Measurements from ENCODE around the gene CACNA1F. TPM values are rescaled to one million over a fixed set of nuclear protein-coding genes. Genes with fewer than 3 reads are reported as not detected.

The CACNA1F gene
- total RNA-seq, 1 donor from 2014 or later: 0.13 TPM

DNA sequence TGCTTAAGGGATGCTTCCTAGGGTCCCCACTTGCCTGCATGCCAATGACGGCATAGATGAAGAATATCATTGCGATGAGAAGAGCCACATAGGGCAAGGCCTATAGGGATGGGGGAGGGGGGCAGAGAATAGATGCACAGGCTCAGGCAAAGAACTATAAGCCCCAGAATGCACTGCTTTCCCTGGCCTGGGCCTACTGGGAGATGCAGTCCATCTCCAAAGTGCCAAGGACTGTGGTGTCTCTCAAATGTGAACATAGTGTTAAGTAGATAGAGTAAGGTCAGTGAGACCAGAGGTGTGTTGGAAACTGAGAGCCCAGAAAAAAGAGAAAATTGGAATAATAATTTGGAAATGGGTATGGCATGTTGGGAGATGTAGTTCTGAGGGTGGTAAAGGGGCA lies 20.9 kb downstream of the CACNA1F start:
- no peaks in the 10 kb centered on the region for H3K9me3 Mint-ChIP-seq
- no peak overlapping the region for H3K27ac Mint-ChIP-seq
- no peak for DNase-seq (ENCODE audit: low spot score)
- no peaks in the 10 kb centered on the region for H3K36me3 Mint-ChIP-seq (ENCODE audit: low read depth)
- intact Hi-C loops (cut with micrococcal nuclease): no loop called here
- H3K4me1 Mint-ChIP-seq (ENCODE audit: low read depth): no peaks in the 10 kb centered on the region
- H3K4me3 Mint-ChIP-seq: no peak overlapping the region
- H3K27me3 Mint-ChIP-seq (ENCODE audit: insufficient read depth): no peaks in the 10 kb centered on the region

DNA sequence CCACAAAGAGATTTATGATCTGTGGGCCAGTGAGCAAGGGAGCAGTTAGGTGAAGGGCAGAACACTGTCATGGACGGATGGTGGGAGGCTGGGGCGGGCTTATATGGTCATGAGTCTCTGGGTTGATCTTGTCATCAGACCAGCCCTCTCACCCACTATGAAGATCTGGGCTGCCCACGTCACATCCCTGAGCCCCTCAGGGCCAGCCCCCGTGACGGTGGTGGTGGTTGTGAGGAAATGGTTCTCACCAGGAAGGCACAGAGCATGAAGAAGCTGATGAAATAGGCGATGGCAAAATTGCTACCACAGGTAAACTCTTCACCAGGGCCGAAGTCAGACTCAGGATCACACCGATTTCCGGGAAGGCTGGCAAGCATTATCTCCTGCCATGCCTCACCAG lies 22.1 kb downstream of the CACNA1F start:
- DNase-seq (ENCODE audit: low spot score): no peak
- Mint-ChIP-seq H3K4me3 (no peak overlapping the region), H3K36me3 (ENCODE audit: low read depth) (no peaks in the 10 kb centered on the region), H3K27ac (no peak overlapping the region), H3K9me3 (no peaks in the 10 kb centered on the region), H3K4me1 (ENCODE audit: low read depth) (no peaks in the 10 kb centered on the region), H3K27me3 (ENCODE audit: insufficient read depth) (no peaks in the 10 kb centered on the region)
- intact Hi-C loops (cut with micrococcal nuclease): no loop called here

DNA sequence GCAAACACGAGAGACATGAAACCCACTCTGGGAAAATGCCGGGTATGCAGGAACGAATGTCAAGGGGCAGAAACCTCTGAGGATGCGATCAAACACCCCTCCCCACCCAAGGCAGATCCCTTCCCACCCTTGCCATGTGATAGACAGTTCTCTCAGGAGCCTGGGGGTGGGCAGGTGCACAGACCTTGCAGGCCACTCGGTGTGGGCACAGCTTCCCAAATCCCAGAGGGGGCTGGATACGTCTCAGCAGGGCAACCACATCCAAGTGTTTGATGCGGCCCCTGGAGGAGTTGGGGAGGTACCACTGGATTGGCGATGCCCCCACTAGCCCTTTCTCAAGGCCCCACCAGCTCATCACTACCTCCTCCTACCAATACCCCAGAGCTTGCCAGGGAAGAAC lies 22.7 kb downstream of the CACNA1F start:
- Mint-ChIP-seq H3K27ac (no peak overlapping the region), H3K27me3 (ENCODE audit: insufficient read depth) (no peaks in the 10 kb centered on the region), H3K9me3 (no peaks in the 10 kb centered on the region), H3K4me1 (ENCODE audit: low read depth) (no peaks in the 10 kb centered on the region), H3K4me3 (no peak overlapping the region), H3K36me3 (ENCODE audit: low read depth) (no peaks in the 10 kb centered on the region)
- DNase-seq (ENCODE audit: low spot score): no peak
- intact Hi-C loops (cut with micrococcal nuclease): no loop called here

DNA sequence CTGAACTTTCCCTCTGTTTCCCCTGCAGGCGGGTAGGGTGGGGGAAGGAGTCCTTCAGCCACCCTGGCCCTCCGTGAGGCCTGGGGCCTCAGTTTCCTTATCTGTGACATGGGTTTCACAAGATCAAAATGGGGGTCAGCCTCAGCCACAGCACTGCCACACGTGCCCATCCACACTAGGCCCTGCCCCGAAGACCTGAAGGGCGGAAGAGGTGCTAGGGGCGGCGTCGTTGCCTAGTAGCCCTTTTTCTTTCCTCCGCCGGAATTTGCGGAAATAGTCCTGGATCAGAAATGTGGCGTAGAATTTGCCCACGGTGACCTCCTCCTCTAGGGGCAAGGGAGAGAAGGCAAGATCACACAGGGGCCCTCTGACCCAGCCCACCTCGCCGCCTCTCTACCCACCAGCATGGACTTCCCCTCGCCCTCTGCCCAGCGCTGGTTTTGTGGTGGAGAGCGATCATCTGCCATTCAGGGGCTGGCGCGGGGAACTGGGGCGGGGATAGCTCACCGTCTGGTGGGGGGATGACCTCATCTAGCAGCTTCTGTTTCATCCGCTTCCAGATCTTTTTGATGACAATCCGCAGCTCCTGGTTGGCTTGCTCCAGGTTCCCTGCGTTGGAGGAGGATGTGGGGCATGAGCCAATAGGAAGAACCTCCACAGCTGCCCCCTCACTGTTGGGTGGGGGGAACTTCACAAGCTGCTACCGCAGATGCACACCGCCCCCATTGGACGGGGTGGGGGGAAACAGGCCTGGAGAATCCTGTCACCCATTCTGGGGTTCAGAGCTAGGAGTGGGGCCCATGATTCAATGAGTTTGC lies 23.5 kb downstream of the CACNA1F start:
- Mint-ChIP-seq H3K9me3 (no peaks in the 10 kb centered on the region), H3K27ac (no peak overlapping the region), H3K4me1 (ENCODE audit: low read depth) (no peaks in the 10 kb centered on the region), H3K36me3 (ENCODE audit: low read depth) (no peaks in the 10 kb centered on the region), H3K4me3 (no peak overlapping the region), H3K27me3 (ENCODE audit: insufficient read depth) (no peaks in the 10 kb centered on the region)
- no peak for DNase-seq (ENCODE audit: low spot score)
- intact Hi-C loops (cut with micrococcal nuclease): no loop called here

DNA sequence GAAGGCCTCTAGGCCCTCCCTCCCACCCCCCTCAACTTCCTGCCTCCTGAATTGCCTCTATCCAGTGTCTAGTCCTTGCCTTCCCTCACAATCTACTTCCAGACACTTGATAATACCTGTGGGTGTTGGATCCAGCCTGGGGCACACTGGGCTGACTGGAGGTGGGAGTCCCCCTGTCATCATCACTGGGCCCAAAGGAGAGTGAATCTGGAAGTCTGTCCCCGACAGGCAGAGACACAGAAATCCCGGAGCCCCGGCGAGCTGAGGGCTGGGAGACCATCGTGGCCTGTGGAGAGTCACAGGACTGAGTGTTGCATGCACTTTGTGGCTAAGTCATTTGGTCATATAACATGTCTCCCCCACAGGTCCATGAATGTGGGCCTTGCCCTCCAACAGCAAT lies 24.7 kb downstream of the CACNA1F start:
- Mint-ChIP-seq H3K4me1 (ENCODE audit: low read depth) (no peaks in the 10 kb centered on the region), H3K27ac (no peak overlapping the region), H3K4me3 (no peak overlapping the region), H3K27me3 (ENCODE audit: insufficient read depth) (peaks cover 2% of the 10 kb centered on the region), H3K36me3 (ENCODE audit: low read depth) (no peaks in the 10 kb centered on the region), H3K9me3 (no peaks in the 10 kb centered on the region)
- no peak for DNase-seq (ENCODE audit: low spot score)
- intact Hi-C loops (cut with micrococcal nuclease): no loop called here

DNA sequence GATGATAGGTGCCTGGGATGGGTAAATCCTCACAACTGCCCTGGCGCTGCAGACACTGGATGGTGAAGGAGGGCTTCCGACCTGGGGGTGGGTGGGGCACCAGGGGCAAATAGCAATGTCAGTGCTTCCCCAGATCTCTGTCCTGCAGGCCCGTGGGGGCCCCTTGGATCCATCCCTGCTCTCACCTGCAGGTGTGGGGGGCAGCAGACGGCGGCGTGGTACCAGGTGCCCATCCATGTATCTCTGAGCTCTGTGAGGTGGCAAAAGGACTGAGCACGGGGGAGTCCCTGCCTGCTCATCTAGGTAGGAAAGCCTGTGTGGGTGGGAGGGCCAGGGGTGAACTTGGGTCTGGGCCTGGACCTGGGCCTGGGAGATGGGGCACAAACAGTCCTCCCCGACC lies 26.6 kb downstream of the CACNA1F start:
- Mint-ChIP-seq H3K4me3 (no peak overlapping the region), H3K27ac (no peak overlapping the region), H3K9me3 (no peaks in the 10 kb centered on the region), H3K4me1 (ENCODE audit: low read depth) (no peaks in the 10 kb centered on the region), H3K36me3 (ENCODE audit: low read depth) (no peaks in the 10 kb centered on the region), H3K27me3 (ENCODE audit: insufficient read depth) (peaks cover 2% of the 10 kb centered on the region)
- no peak for DNase-seq (ENCODE audit: low spot score)
- intact Hi-C loops (cut with micrococcal nuclease): no loop called here

DNA sequence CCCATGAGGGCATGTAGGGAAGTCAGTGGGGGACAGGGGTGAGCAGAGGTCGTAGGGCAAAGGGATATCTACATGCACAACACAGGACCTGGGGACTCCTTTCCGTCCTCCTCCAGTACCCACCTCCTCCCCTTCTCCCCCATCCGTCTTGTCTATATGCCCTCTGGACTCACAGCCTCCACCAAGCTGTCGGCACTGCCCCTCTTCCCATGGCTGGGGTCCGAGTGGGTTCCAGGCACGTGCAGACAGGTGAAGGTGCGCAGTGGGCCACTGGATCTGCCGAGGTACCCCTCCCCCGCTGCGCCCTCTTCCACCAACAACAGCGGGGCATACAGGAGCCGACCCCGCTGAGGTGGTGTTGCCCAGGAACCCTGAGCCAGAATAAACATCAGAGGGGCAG lies 27.7 kb downstream of the CACNA1F start:
- Mint-ChIP-seq H3K9me3 (no peaks in the 10 kb centered on the region), H3K27me3 (ENCODE audit: insufficient read depth) (peaks cover 2% of the 10 kb centered on the region), H3K4me1 (ENCODE audit: low read depth) (peaks cover 4% of the 10 kb centered on the region), H3K36me3 (ENCODE audit: low read depth) (no peaks in the 10 kb centered on the region), H3K27ac (no peak overlapping the region), H3K4me3 (no peak overlapping the region)
- DNase-seq (ENCODE audit: low spot score): no peak
- intact Hi-C loops (cut with micrococcal nuclease): no loop called here

DNA sequence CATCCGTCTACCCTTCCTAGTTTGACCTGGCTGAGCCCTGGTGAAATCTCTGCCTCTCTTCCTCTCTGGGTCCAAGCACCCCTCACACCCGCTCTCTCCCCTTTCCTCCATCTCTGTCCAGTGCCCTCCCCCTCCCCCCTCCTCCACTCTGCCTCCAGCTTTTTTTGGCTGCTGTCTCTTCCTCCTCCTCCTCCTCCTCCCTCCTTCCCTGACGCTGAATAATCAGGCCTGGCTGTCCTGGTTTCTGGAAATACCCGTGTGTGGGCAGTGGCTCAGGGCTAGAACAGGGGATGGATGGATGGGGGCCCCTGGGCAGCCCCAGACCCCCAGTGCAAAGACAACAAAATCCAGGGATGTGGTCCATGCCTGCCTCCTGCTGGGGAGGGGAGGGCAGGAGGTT lies 28.4 kb downstream of the CACNA1F start:
- no peak overlapping the region for H3K27ac Mint-ChIP-seq
- peaks cover 5% of the 10 kb centered on the region for H3K4me1 Mint-ChIP-seq (ENCODE audit: low read depth)
- DNase-seq (ENCODE audit: low spot score): no peak
- H3K36me3 Mint-ChIP-seq (ENCODE audit: low read depth): no peaks in the 10 kb centered on the region
- H3K27me3 Mint-ChIP-seq (ENCODE audit: insufficient read depth): peaks cover 2% of the 10 kb centered on the region
- intact Hi-C loops (cut with micrococcal nuclease): no loop called here
- no peak overlapping the region for H3K4me3 Mint-ChIP-seq
- no peaks in the 10 kb centered on the region for H3K9me3 Mint-ChIP-seq

DNA sequence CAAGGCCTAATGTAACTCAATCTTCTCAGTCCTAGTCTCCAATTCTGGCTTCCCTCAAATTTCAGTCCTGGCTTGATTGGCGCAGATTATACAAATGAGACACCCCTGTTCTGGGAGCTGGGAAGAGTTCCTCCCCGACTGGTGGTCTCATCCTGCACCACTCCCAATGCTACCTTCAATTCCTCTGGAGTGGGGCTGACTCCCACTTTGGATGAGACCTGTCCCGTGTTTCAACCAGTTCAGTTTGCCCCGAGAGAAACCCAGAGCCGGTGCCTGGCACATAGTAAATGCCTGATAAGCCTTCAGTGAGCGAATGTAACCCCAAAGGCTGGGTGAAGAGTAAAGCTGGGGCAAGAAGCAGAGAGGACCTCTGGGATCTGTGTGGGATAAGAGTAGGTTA lies 29.1 kb downstream of the CACNA1F start:
- Mint-ChIP-seq H3K4me1 (ENCODE audit: low read depth) (peaks cover 7% of the 10 kb centered on the region), H3K4me3 (no peak overlapping the region), H3K27ac (no peak overlapping the region), H3K27me3 (ENCODE audit: insufficient read depth) (peaks cover 2% of the 10 kb centered on the region), H3K36me3 (ENCODE audit: low read depth) (no peaks in the 10 kb centered on the region), H3K9me3 (no peaks in the 10 kb centered on the region)
- intact Hi-C loops (cut with micrococcal nuclease): no loop called here
- DNase-seq (ENCODE audit: low spot score): no peak

DNA sequence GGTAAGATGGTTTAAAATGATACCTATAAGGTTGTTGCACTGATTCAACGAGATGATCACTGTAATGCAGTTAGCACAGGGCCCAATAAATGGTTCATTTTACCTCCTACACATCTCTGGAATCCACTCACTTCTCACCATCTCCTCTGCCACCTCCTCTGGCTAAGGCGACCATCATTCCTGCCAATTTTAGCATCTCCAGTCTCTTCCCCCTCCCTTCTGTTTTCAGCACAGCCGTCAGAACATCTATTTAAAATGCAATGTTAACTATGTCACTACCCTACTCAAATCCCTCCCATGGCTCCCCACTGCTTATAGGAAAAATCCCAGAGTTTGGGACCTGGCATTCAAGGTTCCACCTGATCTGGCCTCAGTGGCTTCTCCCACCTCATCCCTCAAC lies 29.6 kb downstream of the CACNA1F start:
- Mint-ChIP-seq H3K36me3 (ENCODE audit: low read depth) (no peaks in the 10 kb centered on the region), H3K27me3 (ENCODE audit: insufficient read depth) (peaks cover 2% of the 10 kb centered on the region), H3K27ac (no peak overlapping the region), H3K4me1 (ENCODE audit: low read depth) (peaks cover 11% of the 10 kb centered on the region), H3K9me3 (no peaks in the 10 kb centered on the region), H3K4me3 (no peak overlapping the region)
- intact Hi-C loops (cut with micrococcal nuclease): no loop called here
- no peak for DNase-seq (ENCODE audit: low spot score)

DNA sequence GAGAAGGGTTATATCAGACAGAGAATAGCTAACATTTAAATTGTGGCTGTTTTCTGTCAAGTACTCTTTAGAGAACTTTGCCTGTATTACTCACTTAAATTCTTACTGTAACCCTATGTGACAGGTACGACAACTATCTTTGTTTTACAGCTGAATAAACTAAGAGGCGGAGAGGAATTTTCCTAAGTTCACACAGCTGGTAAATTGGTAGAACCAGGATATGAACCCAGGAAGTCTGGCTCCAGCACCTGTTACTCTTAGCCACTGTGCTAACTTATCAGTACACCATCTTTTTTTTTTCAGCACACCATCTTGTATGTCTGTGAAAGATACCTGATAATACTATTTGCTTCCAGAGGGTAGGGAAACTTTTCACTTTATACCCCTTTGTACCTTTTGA lies 31.1 kb downstream of the CACNA1F start:
- Mint-ChIP-seq H3K4me3 (no peak overlapping the region), H3K9me3 (no peaks in the 10 kb centered on the region), H3K36me3 (ENCODE audit: low read depth) (no peaks in the 10 kb centered on the region), H3K27ac (no peak overlapping the region), H3K4me1 (ENCODE audit: low read depth) (peaks cover 19% of the 10 kb centered on the region), H3K27me3 (ENCODE audit: insufficient read depth) (peaks cover 7% of the 10 kb centered on the region)
- intact Hi-C loops (cut with micrococcal nuclease): no loop called here
- DNase-seq (ENCODE audit: low spot score): no peak

DNA sequence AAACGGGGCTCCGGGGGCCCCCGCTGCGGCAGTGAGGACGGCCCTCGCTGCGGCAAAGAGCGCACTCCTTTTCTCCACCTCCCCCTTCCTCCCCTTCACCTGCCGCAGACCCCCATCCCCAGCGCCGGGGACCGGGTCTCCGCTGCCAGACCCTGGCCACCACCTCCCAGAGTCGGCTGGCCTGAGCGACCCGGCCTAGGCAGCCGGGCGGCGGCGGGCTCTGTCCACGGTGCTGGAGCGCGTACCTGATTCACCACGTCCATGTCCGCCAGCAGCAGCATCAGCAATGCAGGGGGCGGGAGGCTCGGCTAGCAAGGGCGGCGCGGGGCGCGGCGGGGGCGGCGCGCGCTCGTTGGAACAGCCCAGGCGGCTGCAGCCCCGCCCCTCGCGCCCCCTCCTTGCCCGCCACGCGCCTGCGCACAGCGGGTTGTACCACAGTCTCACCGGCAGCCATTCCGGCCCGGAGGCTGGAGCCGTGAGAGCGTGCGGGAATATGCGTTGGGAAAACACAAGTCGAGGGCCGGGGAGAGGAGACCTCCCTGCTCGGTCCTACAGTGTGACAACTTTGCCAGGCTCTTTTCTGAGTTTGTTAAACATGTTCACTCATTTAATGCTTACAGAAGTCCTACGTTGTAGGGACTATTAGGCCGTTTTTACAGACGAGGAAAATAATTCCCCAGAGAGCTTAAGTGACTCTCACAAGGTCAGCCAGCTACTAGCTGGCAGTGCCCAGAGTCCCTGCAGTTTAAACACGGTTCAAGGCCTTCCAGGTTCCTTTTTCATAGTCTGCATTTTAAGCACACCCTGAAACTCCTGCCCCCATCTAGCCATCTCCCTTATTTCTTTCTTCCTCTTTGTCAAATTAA lies 33.0 kb downstream of the CACNA1F start, which contains the start of gene SYP:
SYP (minus strand) TSS at position 288 of the 866 bp plus-strand sequence; CDS start at position 281, 7 bp downstream.
- peak; percentile 83 for DNase-seq (ENCODE audit: low spot score)
- H3K4me3 Mint-ChIP-seq: peak within 1 kb of the TSS; percentile 53
- no peaks in the 10 kb centered on the region for H3K9me3 Mint-ChIP-seq
- intact Hi-C loops (cut with micrococcal nuclease): loop anchor here (1.0 kb wide), 3 partner anchors 9 to 69 kb away; partner anchors contain the start of gene PPP1R3F
- H3K4me1 Mint-ChIP-seq (ENCODE audit: low read depth): peaks cover 19% of the 10 kb centered on the region
- no peaks in the 10 kb centered on the region for H3K36me3 Mint-ChIP-seq (ENCODE audit: low read depth)
- H3K27me3 Mint-ChIP-seq (ENCODE audit: insufficient read depth): peaks cover 7% of the 10 kb centered on the region
- H3K27ac Mint-ChIP-seq: peak within 1 kb of the TSS; percentile 58

DNA sequence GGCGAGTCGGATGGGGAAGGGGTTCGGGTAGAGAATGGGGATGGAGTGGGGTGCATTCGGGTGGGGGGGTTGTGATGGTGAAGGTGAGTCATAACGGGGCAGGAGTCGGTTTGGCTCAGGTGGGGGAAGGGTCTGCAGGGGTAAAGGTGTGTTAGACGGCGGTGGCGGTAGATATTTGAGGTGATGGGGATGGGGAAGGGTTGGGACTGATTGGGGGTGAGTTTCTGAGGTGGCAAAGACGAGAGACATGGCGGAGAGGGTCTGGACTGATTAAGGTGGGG lies 33.9 kb downstream of the CACNA1F start:
- peaks cover 7% of the 10 kb centered on the region for H3K27me3 Mint-ChIP-seq (ENCODE audit: insufficient read depth)
- H3K9me3 Mint-ChIP-seq: no peaks in the 10 kb centered on the region
- H3K4me3 Mint-ChIP-seq: peak overlapping the region; percentile 49
- H3K36me3 Mint-ChIP-seq (ENCODE audit: low read depth): no peaks in the 10 kb centered on the region
- no peak for DNase-seq (ENCODE audit: low spot score)
- H3K4me1 Mint-ChIP-seq (ENCODE audit: low read depth): peaks cover 19% of the 10 kb centered on the region
- H3K27ac Mint-ChIP-seq: no peak overlapping the region
- intact Hi-C loops (cut with micrococcal nuclease): no loop called here
